NCI-H1930 (cell line): ENCODE results near the gene CHD9.

Experiments
- DNase-seq, 2 experiments: peaks; one replicate each; lab custom pipeline; 2025; lab: John Stamatoyannopoulos, UW

Gene CHD9

GRCh38 chr16:53094013-53094630 lies 39.3 kb downstream of the CHD9 start:
- no peak for DNase-seq

GRCh38 chr16:53097190-53097589 lies 42.4 kb downstream of the CHD9 start:
- no peak for DNase-seq

- no peak for DNase-seq
These were observed 43.9 kb downstream of the CHD9 start for GRCh38 chr16:53098526-53099317.

- DNase-seq: peak in 1 of 2 experiments; percentile 31
These were observed 44.7 kb downstream of the CHD9 start for GRCh38 chr16:53099318-53100130.

GRCh38 chr16:53100131-53100748 lies 45.4 kb downstream of the CHD9 start:
- DNase-seq: no peak

GRCh38 chr16:53100889-53101288 lies 46.1 kb downstream of the CHD9 start:
- no peak for DNase-seq

GRCh38 chr16:53103811-53104210 lies 49.0 kb downstream of the CHD9 start:
- DNase-seq: no peak

GRCh38 chr16:53105565-53105964 lies 50.8 kb downstream of the CHD9 start:
- DNase-seq: no peak

GRCh38 chr16:53111078-53111791 lies 56.4 kb downstream of the CHD9 start:
- DNase-seq: no peak

GRCh38 chr16:53112015-53112414 lies 57.2 kb downstream of the CHD9 start:
- DNase-seq: no peak

GRCh38 chr16:53115047-53115446 lies 60.3 kb downstream of the CHD9 start:
- DNase-seq: no peak

GRCh38 chr16:53115773-53116172 lies 61.0 kb downstream of the CHD9 start:
- DNase-seq: no peak

GRCh38 chr16:53121043-53121620 lies 66.3 kb downstream of the CHD9 start:
- DNase-seq: no peak

- DNase-seq: no peak
These were observed 66.9 kb downstream of the CHD9 start for GRCh38 chr16:53121661-53122060.

GRCh38 chr16:53123747-53124146 lies 69.0 kb downstream of the CHD9 start:
- no peak for DNase-seq

GRCh38 chr16:53126390-53126789 lies 71.6 kb downstream of the CHD9 start:
- no peak for DNase-seq

GRCh38 chr16:53129281-53130158 lies 74.7 kb downstream of the CHD9 start:
- no peak for DNase-seq

GRCh38 chr16:53130159-53131049 lies 75.6 kb downstream of the CHD9 start:
- DNase-seq: peak; percentile 84 to 91

GRCh38 chr16:53131050-53131362 lies 76.2 kb downstream of the CHD9 start:
- DNase-seq: no peak
